Measurements from ENCODE around the gene OIP5. TPM values are rescaled to one million over a fixed set of nuclear protein-coding genes. Genes with fewer than 3 reads are reported as not detected.
A peak's percentile ranks its signal among the peaks of the same experiment; 100 is the strongest.

OIP5 gene
- total and polyA plus RNA-seq, 2 of the 4 experiments (the other 2 are of a cell fraction) = 4.1 to 5.5 TPM

- no peak overlapping the region for H3K23ac ChIP-seq (ENCODE audit: low read depth, low read length)
- intact Hi-C loops (cut with micrococcal nuclease) (loop anchor here (5.0 kb wide), 2 partner anchors 52 to 102 kb away; partner anchors contain the start of genes CHP1 and EXD1), in situ Hi-C loops (cut with MboI; ENCODE audit: low sequenced_read_pairs) (no loop called here), dilution Hi-C loops (cut with HindIII; ENCODE audit: low sequenced_read_pairs, unreplicated experiment) (no loop called here)
- H2AFZ ChIP-seq (replicated peaks; ENCODE audit: low read length, poor library complexity) = no peak overlapping the region
- peaks cover 6% of the 10 kb centered on the region; the same call in 1 of the 2 replicates for H3K9me1 ChIP-seq (ENCODE audit: insufficient read depth, low read length)
- no peak overlapping the region for H3K27ac ChIP-seq (ENCODE audit: insufficient read depth, low read length)
- H3K4me1 ChIP-seq (ENCODE audit: control insufficient read depth, insufficient read depth, low read length) = 0 out of 2 replicates have a peak, but pooled peaks cover 2% of the 10 kb centered on the region
- H3K4ac ChIP-seq (ENCODE audit: low read depth, low read length) = no peak overlapping the region
- no peak overlapping the region for H2BK5ac ChIP-seq (ENCODE audit: low read depth, low read length, poor library complexity, severe bottlenecking)
- ChIA-PET POLR2A (ENCODE audit: unreplicated experiment) (no interaction called here), CTCF (no interaction called here)
- no peaks in the 10 kb centered on the region for H3K9me3 ChIP-seq (ENCODE audit: control insufficient read depth, insufficient read depth, low read length)
- no peaks in the 10 kb centered on the region for H3K27me3 ChIP-seq (ENCODE audit: control insufficient read depth, insufficient read depth, low read length)
- no peak overlapping the region for H3K56ac ChIP-seq (ENCODE audit: extremely low read depth, insufficient read depth, low read length)
- H4K5ac ChIP-seq (ENCODE audit: low read depth, low read length) = no peak overlapping the region
- no peak overlapping the region for H3K9ac ChIP-seq (ENCODE audit: low read depth, low read length)
- no peak overlapping the region for H2AK5ac ChIP-seq (ENCODE audit: low read depth, low read length)
- no peak for TF ChIP-seq MAZ (IDR thresholded peaks at IDR 0.05; ENCODE audit: borderline replicate concordance, low read depth, low read length)
- no peak for TF ChIP-seq USF2 (IDR thresholded peaks at IDR 0.05; ENCODE audit: low read depth, low read length)
- no peak for TF ChIP-seq MXI1 (IDR thresholded peaks at IDR 0.05; ENCODE audit: borderline replicate concordance, low read depth, low read length)
- no peak for TF ChIP-seq RAD21 (IDR thresholded peaks at IDR 0.05; ENCODE audit: low read length)
- TF ChIP-seq POLR2A (IDR thresholded peaks at IDR 0.05; ENCODE audit: low read depth, low read length) = no peak
- TF ChIP-seq FOS (IDR thresholded peaks at IDR 0.05; ENCODE audit: low read depth, low read length) = no peak
- TF ChIP-seq NFE2L2 (IDR thresholded peaks at IDR 0.05; ENCODE audit: low read depth, low read length) = no peak
- no peak for TF ChIP-seq RCOR1 (IDR thresholded peaks at IDR 0.05; ENCODE audit: insufficient replicate concordance, low read length)
- no peak for TF ChIP-seq MAFK (IDR thresholded peaks at IDR 0.05; ENCODE audit: low read depth, low read length)
- TF ChIP-seq CHD1 (IDR thresholded peaks at IDR 0.05; ENCODE audit: low read depth, low read length) = no peak
- no peak for TF ChIP-seq ELK1 (IDR thresholded peaks at IDR 0.05; ENCODE audit: borderline replicate concordance, low read depth, low read length)
- TF ChIP-seq CTCF (conservative IDR thresholded peaks at IDR 0.05; ENCODE audit: low read depth, low read length) = no peak
- peak overlapping the region in 1 of 2 experiments; percentile 39; a peak in 1 of 4 replicates for H4K8ac ChIP-seq (ENCODE audit: low read depth in 2 of 2, low read length in 2 of 2)
- H2BK15ac ChIP-seq (ENCODE audit: low read depth, low read length) = no peak overlapping the region
- H4K91ac ChIP-seq (ENCODE audit: insufficient read depth, low read depth, low read length) = no peak overlapping the region
- no peak overlapping the region for H2BK120ac ChIP-seq (ENCODE audit: low read depth, low read length)
- H3K36me3 ChIP-seq (ENCODE audit: control insufficient read depth, insufficient read depth, low read length) = no peaks in the 10 kb centered on the region
- H4K20me1 ChIP-seq (ENCODE audit: insufficient read depth, low read length) = no peaks in the 10 kb centered on the region
- H3K14ac ChIP-seq (replicated peaks; ENCODE audit: low read depth, low read length) = no peak overlapping the region
- ATAC-seq (ENCODE audit: low read depth) (no peak), DNase-seq (no peak)
- no peak overlapping the region for H2BK20ac ChIP-seq (ENCODE audit: low read depth, low read length)
- peaks cover 19 to 46% of the 10 kb centered on the region in 2 experiments for H3K79me1 ChIP-seq (ENCODE audit: low read depth in 1 of 2, low read length in 2 of 2)
- no peak overlapping the region for H2AK9ac ChIP-seq (replicated peaks; ENCODE audit: low read depth, low read length, poor library complexity)
- H3K18ac ChIP-seq (ENCODE audit: low read depth, low read length) = no peak overlapping the region
- no peak overlapping the region for H3K4me3 ChIP-seq (ENCODE audit: insufficient read depth, low read depth, low read length)
- BruUV-seq (replicated peaks) = no TSS peak
- WGBS, 2 experiments (ENCODE audit: extremely low coverage in 2 of 2, insufficient read length in 1 of 2) = 97% methylated on average over 5 of the region's 12 CpGs; no CpG with 5 or more reads in 1 of the 2 experiments
- no peak overlapping the region; the same call in 1 of the 2 replicates for H3K4me2 ChIP-seq (ENCODE audit: low read depth, low read length)
Observed at GRCh38 chr15:41334293-41335120, 2.1 kb upstream of the OIP5 start.
